ENCODE measurements around the gene ALDOC.

ALDOC gene

DNA sequence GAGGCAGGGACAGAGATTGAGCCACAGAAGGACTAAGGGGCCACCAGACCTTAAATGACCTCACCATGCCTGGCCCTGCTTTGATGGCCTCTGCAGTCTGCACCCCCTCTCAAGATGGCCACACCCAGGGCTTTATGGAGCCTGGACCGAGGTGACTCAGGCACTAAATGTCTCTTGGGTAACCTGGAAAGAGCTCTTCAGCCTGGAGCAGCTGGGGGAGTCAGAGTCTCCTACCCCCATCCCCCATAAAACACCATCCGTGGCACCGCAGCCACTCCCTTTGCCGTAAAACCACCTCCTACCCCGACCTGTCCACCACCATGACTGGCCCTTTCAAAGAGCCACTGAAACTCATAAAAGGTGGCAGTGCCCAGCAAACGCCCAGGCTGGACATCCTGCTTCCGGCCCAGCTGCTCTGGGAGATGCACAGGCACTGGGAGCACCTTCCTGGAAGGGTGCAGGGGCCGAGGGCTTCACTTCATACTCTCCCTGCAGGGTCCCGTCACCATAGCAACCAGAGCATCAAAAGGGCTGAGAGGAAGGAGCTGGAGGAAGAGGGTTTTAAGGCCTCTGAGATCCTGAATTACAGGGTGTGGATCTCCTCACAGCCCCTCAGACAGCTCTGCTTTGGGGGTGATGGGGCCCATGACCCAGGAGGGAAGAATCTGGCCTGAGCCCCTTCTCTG, 48.2 kb downstream of the ALDOC start:
- Histone ChIP-seq H3K27me3 (ENCODE audit: control insufficient read depth, low read length) (peaks cover 5% of the 10 kb centered on the region; the same call in 1 of the 2 replicates), H4K20me1 (ENCODE audit: control insufficient read depth, insufficient read depth, low read depth, low read length) (no peaks in the 10 kb centered on the region), H3K9me3 (ENCODE audit: control insufficient read depth, insufficient read depth, low read length) (no peaks in the 10 kb centered on the region), H3F3A (ENCODE audit: control insufficient read depth, insufficient read depth) (no peaks in the 10 kb centered on the region), H3K4me3 (ENCODE audit: low read length) (no peak overlapping the region), H3K4me1 (ENCODE audit: control insufficient read depth, low read length) (no peaks in the 10 kb centered on the region), H3K27ac (ENCODE audit: low read depth, low read length) (no peak overlapping the region), H3K79me2 (ENCODE audit: control insufficient read depth, low read length) (no peaks in the 10 kb centered on the region), H3K9me2 (replicated peaks; ENCODE audit: control insufficient read depth, low read length) (no peaks in the 10 kb centered on the region), H3K36me3 (ENCODE audit: control insufficient read depth, low read length) (no peaks in the 10 kb centered on the region), H3K4me2 (ENCODE audit: low read length) (no peak overlapping the region)
- TF ChIP-seq, protein P1, sequence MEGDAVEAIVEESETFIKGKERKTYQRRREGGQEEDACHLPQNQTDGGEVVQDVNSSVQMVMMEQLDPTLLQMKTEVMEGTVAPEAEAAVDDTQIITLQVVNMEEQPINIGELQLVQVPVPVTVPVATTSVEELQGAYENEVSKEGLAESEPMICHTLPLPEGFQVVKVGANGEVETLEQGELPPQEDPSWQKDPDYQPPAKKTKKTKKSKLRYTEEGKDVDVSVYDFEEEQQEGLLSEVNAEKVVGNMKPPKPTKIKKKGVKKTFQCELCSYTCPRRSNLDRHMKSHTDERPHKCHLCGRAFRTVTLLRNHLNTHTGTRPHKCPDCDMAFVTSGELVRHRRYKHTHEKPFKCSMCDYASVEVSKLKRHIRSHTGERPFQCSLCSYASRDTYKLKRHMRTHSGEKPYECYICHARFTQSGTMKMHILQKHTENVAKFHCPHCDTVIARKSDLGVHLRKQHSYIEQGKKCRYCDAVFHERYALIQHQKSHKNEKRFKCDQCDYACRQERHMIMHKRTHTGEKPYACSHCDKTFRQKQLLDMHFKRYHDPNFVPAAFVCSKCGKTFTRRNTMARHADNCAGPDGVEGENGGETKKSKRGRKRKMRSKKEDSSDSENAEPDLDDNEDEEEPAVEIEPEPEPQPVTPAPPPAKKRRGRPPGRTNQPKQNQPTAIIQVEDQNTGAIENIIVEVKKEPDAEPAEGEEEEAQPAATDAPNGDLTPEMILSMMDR (IDR thresholded peaks at IDR 0.05; ENCODE audit: low read depth, low read length, poor library complexity, severe bottlenecking), result no peak
- no peak for TF ChIP-seq EZH2phosphoT487 (IDR thresholded peaks at IDR 0.05; ENCODE audit: borderline replicate concordance, low read length)

DNA sequence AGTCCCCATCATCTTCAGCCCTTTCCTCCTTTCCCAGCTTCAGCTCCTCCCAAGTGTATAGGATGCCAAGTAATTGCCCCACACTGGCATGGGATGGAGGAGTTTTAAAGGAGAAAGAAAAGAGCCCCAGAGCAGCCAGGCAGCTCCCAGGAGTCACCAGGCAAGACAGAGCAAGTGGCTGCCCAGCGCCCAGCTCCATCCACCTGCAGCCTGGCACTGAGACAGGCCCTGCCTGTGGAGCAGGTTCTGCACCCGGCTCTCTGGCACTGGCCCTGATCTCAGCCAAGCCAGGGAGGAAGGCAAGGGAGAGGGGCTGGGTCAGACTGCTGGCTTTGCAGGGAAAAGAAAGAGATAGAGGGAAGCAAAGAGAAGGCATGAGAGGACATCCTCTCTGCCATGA, 48.8 kb downstream of the ALDOC start:
- no peak for TF ChIP-seq EZH2phosphoT487 (IDR thresholded peaks at IDR 0.05; ENCODE audit: borderline replicate concordance, low read length)
- TF ChIP-seq, protein P1 (IDR thresholded peaks at IDR 0.05; ENCODE audit: low read depth, low read length, poor library complexity, severe bottlenecking), result no peak
- Histone ChIP-seq H3K27me3 (ENCODE audit: control insufficient read depth, low read length) (peaks cover 5% of the 10 kb centered on the region; the same call in 1 of the 2 replicates), H3K4me3 (ENCODE audit: low read length) (no peak overlapping the region), H3K9me2 (replicated peaks; ENCODE audit: control insufficient read depth, low read length) (no peaks in the 10 kb centered on the region), H3K4me2 (ENCODE audit: low read length) (no peak overlapping the region), H3K27ac (ENCODE audit: low read depth, low read length) (no peak overlapping the region), H3K36me3 (ENCODE audit: control insufficient read depth, low read length) (no peaks in the 10 kb centered on the region), H3K79me2 (ENCODE audit: control insufficient read depth, low read length) (no peaks in the 10 kb centered on the region), H3F3A (ENCODE audit: control insufficient read depth, insufficient read depth) (no peaks in the 10 kb centered on the region), H3K9me3 (ENCODE audit: control insufficient read depth, insufficient read depth, low read length) (no peaks in the 10 kb centered on the region), H3K4me1 (ENCODE audit: control insufficient read depth, low read length) (no peaks in the 10 kb centered on the region), H4K20me1 (ENCODE audit: control insufficient read depth, insufficient read depth, low read depth, low read length) (no peaks in the 10 kb centered on the region)

DNA sequence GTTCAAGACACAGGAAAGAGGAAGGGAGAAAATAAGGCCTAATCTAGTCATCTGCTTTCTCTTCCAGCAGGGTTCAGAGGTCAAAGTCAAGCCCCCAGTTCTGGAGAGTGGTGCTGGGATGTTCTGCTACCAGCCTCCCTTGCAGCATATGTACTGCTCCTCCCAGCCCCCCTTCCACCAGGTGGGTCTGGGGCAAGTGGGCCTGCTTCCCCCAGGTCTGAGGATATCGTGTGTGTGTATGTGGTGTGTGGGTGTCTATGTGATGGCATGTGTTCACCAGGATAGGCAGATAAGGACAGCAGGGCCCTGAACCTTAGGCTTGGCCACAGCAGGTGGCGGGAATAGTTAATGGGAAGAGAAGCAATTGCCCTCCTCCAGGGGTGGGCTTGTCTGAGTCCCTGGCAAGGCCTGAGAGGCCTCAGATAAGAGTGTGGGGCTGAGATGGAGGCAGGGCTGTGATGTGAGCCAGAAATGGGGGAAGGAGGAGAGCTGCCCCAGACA, 49.5 kb downstream of the ALDOC start:
- Histone ChIP-seq H3K27me3 (ENCODE audit: control insufficient read depth, low read length) (peaks cover 5% of the 10 kb centered on the region; the same call in 1 of the 2 replicates), H3K4me2 (ENCODE audit: low read length) (no peak overlapping the region), H3K36me3 (ENCODE audit: control insufficient read depth, low read length) (no peaks in the 10 kb centered on the region), H4K20me1 (ENCODE audit: control insufficient read depth, insufficient read depth, low read depth, low read length) (no peaks in the 10 kb centered on the region), H3K9me3 (ENCODE audit: control insufficient read depth, insufficient read depth, low read length) (no peaks in the 10 kb centered on the region), H3K4me1 (ENCODE audit: control insufficient read depth, low read length) (no peaks in the 10 kb centered on the region), H3K27ac (ENCODE audit: low read depth, low read length) (no peak overlapping the region), H3F3A (ENCODE audit: control insufficient read depth, insufficient read depth) (no peaks in the 10 kb centered on the region), H3K79me2 (ENCODE audit: control insufficient read depth, low read length) (no peaks in the 10 kb centered on the region), H3K9me2 (replicated peaks; ENCODE audit: control insufficient read depth, low read length) (no peaks in the 10 kb centered on the region), H3K4me3 (ENCODE audit: low read length) (no peak overlapping the region)
- TF ChIP-seq EZH2phosphoT487 (IDR thresholded peaks at IDR 0.05; ENCODE audit: borderline replicate concordance, low read length), result no peak
- TF ChIP-seq, protein P1 (IDR thresholded peaks at IDR 0.05; ENCODE audit: low read depth, low read length, poor library complexity, severe bottlenecking), result no peak
